Left hindlimb (tissue), 1 donor: Measurements from ENCODE around the gene APEX2.
"Not testable (repeated sequence)": the region's sequence is repeated elsewhere in the genome, so short reads cannot be mapped to it uniquely, and the experiment has no call there.

Source experiments
- DNase-seq: peaks from one replicate; pipeline ENCODE4 v3.0.0-alpha.2; 2018

APEX2 gene, protein sequence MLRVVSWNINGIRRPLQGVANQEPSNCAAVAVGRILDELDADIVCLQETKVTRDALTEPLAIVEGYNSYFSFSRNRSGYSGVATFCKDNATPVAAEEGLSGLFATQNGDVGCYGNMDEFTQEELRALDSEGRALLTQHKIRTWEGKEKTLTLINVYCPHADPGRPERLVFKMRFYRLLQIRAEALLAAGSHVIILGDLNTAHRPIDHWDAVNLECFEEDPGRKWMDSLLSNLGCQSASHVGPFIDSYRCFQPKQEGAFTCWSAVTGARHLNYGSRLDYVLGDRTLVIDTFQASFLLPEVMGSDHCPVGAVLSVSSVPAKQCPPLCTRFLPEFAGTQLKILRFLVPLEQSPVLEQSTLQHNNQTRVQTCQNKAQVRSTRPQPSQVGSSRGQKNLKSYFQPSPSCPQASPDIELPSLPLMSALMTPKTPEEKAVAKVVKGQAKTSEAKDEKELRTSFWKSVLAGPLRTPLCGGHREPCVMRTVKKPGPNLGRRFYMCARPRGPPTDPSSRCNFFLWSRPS

DNA sequence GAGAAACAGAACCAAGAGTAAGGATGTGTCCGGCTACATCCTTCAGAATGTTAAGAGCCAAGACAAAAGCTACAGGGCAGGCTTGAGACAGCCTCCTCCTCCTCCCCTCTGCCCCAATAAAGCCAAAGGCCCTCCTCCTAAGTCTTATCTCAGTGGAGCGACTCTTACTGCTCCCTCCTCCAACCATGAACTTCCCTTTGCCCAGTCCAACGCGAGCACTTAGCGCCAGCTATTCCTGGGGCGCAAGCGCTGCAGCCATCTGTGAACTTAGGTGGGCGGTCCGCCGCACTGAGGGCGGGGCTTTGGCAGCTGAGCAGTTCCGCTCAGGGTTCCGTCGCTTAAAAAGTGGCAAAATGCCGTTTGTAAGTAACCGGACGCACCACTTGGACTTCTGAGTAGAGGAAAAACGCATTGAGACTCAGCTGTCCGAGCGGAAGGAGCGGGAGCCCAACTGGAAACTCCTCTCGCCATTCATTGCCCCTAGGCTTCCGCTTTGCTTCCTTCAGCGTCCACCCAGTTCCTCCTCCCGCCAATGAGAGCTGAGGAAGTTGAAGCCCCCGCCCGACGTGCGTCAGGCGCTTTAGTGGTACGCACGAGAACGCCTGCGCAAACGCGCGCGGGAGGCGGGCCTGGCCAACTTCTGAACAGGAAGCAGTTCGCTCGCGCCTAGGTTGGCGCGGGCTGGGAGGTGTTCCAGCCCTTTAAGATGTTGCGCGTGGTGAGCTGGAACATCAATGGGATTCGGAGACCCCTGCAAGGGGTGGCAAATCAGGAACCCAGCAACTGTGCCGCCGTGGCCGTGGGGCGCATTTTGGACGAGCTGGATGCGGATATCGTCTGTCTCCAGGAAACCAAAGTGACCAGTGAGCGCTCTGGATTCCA is at the start of gene APEX2:
Gene APEX2, plus strand, starts transcription at position 647 of the 882 bp plus-strand sequence. Its CDS starts 60 bp downstream, at position 707.
- DNase-seq, result peak; percentile 91

- DNase-seq, result no peak
Measured at GRCh38 chrX:54950730-54951375, 49.3 kb upstream of the APEX2 start.

DNA sequence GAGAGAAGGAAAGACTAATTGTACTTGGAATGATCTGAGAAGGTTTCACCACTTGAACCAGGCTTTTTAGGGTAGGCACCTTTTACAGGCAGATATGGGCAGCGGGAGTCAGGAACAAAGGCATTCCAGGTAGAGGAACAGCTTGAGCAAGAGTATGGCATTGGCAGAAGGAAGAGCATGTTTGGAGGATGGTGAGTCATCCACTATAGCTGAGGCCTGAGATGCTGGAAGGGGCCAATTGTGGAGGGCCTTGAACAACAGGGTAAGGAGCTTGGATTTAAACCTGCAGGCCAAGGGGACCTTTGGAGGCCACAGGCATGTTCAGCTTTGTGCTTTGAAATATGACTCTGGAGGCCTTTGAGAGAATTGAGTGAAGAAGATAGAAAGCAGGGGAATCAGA is 38.4 kb upstream of the APEX2 start:
- no peak for DNase-seq

- DNase-seq, result no peak
Measured at GRCh38 chrX:54964766-54965497, 35.2 kb upstream of the APEX2 start.

DNA sequence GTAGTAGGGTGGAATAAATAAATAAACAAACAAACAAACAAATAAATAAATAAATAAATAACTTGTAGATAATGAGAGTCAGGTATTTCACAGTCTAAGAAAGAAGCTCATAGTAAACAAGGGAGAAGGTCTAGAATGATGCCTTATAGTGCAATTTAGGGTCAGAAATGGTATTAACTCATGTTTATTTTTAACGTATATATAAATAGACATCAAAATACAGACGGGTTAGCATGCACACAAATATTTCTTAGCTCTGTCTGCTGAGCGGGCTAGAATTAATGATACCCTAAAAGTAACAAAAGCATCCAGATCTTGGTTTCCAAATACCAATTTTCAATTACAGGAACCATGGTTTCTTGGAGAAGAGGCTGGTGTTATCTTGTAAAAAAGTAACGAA is 22.8 kb upstream of the APEX2 start:
- no peak for DNase-seq

DNA sequence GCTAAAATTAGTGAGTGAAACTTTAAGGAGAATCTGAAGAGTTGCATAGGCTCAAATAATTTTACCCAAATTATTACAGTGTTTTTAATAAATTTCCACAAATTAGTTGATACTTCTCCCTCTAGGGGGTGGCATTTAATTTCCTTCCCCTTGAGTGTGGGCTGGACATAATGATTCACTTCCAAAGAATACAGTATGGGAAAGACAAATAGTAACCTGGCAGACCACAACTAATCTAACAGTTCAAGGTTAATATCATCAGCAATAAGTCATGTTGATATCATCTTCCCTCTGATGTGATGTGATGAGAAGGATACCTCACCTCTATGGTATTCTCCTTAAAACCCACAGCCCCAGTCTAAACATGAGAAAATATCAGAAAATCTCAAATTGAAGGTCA is 21.7 kb upstream of the APEX2 start:
- no peak for DNase-seq

- no peak for DNase-seq
Measured at GRCh38 chrX:54979432-54979831, 20.7 kb upstream of the APEX2 start.

- DNase-seq, result no peak
Measured at GRCh38 chrX:54980334-54980733, 19.8 kb upstream of the APEX2 start.

GRCh38 chrX:54983306-54983705 is 16.9 kb upstream of the APEX2 start:
- not testable (repeated sequence) for DNase-seq

- no peak for DNase-seq
Measured at GRCh38 chrX:54991706-54992105, 8.5 kb upstream of the APEX2 start.

DNA sequence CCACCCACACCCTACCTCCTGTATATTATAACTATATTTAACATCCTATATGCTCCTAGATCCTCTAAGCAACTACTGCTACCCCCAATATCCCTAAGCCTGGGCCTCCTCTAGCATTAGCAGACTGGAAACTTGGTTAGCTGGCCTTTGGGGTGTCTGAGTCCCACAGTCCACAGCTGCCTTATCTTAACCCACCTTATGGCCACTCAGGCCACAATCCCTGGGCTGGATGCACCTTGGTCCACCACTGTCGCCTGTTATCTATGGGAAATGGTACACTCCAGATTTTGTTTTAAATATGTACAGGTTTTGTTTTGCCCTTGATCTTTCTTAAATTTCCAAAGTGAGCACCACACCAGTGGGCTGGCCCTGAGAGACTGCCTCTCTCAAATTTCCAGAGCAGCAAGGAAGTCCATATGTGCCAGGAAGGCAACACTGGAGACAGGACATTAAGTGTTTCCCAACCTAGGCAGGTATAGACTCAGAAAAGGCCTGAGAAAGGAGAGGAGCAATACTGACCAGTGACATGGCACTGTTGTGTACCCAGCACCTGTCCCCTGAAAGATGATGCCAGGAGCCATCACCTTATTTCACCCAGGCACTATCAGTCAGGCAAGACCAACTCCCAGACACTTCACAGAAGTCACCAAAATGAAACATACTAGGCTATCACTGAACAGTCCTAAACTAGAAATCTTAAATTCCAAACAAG is 7.1 kb upstream of the APEX2 start:
- no peak for DNase-seq

- no peak for DNase-seq
Measured at GRCh38 chrX:54994099-54994498, 6.1 kb upstream of the APEX2 start, which contains the start of gene PFKFB1. Gene PFKFB1 (minus strand): TSS chrX:54994188. CDS start chrX:54994007, 181 bp downstream.

GRCh38 chrX:54994668-54995351 is 5.4 kb upstream of the APEX2 start:
- DNase-seq, result no peak

DNA sequence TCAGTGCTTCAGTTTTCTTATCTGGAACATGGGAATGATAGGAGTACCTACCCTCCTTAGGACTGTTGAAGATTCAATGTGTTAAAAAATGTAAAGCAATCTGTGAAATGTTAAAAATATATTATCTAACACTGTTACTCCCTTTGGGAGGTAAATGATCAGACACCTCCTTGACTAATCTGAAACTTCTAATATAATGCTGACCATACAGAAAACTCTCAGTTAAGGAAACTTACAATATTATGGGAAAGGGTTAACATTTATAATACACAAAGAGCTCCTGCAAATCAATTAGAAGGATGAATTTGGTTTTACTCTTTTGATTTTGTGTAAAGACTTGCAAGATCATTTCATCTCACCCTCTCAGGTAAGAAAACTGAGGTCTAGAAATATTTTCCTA is 4.5 kb upstream of the APEX2 start:
- DNase-seq, result no peak

DNA sequence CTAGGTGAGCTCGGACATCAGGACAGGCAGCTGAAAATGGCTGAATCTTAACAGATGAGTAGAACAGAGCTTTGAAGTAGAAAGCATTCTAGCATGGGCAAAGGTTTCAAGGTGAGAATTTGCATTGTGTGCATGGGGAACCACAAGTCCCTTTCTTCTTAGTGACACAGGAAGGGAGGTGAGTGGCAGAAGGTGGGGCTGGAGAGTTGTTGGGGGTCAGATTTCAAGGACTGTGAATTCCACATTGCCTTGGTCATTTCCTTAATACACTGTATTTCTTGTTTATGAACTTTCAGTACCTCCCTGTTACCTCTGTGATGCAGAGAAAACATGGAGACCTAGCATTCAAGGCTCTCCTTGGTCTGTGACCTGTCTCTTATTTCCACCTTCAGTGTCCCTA is 4.1 kb downstream of the APEX2 start:
- no peak for DNase-seq

DNA sequence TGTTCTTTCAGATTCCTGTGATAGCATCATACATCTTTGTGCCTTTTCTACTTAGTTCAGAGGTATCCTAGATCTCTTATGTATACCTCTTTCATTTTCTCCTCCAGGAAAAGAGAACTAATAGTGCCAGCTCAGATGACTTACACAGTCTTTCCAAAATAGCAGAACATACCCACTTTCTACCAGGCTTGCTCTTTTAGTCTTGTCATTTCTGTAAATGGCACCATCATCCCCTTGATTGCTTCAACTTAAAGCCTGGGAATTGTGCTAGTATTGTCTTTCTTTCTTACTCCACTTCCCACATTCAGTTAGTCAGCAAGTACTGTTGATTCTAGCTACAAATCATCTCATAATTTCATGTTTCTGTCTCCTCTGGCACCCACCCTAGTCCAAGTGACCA is 5.1 kb downstream of the APEX2 start:
- no peak for DNase-seq

GRCh38 chrX:55006827-55007621 is 6.9 kb downstream of the APEX2 start:
- DNase-seq, result no peak

DNA sequence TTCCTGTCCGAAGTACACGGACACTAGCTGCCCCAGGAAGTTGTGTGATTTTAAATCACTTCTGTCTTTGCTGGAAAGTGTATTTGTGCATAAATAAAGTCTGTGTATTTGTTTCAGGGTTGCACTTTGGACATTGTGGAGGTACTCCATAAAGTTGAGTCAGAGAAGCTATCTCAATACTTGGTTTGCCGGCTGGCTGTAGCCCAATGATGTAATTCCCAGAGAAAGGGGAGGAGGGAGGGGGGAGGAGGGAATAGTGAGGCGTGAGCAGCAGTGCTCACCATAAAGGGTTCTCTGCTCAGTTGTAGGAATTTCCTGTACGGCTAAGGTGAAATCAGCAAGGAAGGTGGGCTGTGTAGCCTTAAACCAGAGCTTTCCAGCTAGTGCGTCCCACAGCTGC is 7.5 kb downstream of the APEX2 start:
- DNase-seq, result no peak

DNA sequence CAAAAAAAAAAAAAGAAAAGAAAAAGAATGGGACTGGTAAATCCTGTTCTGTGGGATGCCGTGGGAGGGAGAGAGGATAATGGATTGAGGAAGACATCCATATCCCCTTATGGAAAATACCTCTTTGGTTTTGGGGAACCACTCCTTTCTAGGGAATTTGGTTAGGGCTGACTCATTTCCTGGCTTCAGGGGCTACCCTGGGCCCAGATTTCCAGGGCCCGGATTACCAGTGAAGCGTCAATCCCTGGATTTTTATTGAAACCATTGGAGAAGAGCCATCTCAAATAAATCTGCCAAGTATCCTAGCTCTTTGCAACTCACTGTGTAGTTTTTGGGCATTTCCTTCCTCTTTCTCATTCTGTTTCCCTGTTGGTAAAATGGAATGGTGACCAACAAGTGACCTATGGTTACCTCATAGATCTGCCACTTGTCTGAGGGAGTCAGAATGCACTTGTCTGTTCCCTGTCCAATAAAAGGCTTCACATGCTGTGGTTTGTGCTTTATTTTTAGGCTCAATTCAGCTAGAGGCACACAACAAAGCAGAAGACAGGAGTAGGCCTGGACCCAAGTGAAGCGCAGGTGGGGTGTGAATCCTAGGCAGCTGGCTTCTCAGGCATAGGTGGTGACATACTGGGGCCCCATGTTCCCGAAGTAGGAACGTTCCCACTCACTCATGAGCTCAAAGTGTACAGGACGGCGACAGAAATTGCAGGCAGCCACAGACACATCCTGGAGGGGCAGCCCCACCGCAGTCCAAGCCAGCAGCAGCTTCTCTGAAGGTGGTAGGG is 8.6 kb downstream of the APEX2 start:
- DNase-seq, result peak; percentile 33
